HG03558 (cell line): ENCODE measurements around the gene CFAP157.
A peak's percentile ranks its signal among the peaks of the same experiment; 100 is the strongest.

Source experiments
- ATAC-seq: cut with Tn5 transposase; IDR thresholded peaks from one replicate; pipeline ENCODE4 v1.9.1; 2021; ENCODE audit warnings: moderate number of reproducible peaks; ENCODE audit not compliant: unreplicated experiment; ENCODE audit errors: extremely low read depth

The CFAP157 gene

GRCh38 chr9:127714020-127714750 lies 7.4 kb downstream of the CFAP157 start:
- no peak for ATAC-seq

GRCh38 chr9:127714951-127715469 lies 8.2 kb downstream of the CFAP157 start:
- no peak for ATAC-seq

- peak; percentile 71 for ATAC-seq
These were observed 8.9 kb downstream of the CFAP157 start, which contains the start of the genes PTRH1 and TTC16 for GRCh38 chr9:127715470-127716337. TSS of gene PTRH1 (minus strand) at chr9:127715663. CDS start at chr9:127715639, 24 bp downstream. TSS of gene TTC16 (plus strand) at chr9:127716079. CDS start at chr9:127716146, 67 bp downstream.

GRCh38 chr9:127716412-127716811 lies 9.6 kb downstream of the CFAP157 start:
- ATAC-seq: no peak

DNA sequence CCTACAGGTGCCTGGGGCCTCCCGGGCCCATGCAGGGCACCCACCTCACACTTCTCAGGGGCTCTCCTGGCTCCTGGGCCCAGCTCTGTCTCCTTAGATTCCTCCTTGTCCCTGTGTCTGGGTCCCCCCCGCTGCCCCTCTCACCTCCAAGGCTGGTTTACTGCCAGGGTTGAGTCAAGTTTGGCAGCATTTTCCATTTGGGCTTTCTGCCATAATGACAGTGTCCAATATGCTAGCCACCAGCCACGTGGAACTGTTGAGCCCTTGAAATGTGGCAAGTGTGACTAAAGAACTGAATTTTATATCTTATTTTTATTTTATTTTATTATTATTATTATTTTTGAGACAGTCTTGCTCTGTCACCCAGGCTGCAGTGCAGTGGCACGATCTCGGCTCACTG lies 11.0 kb downstream of the CFAP157 start:
- no peak for ATAC-seq

DNA sequence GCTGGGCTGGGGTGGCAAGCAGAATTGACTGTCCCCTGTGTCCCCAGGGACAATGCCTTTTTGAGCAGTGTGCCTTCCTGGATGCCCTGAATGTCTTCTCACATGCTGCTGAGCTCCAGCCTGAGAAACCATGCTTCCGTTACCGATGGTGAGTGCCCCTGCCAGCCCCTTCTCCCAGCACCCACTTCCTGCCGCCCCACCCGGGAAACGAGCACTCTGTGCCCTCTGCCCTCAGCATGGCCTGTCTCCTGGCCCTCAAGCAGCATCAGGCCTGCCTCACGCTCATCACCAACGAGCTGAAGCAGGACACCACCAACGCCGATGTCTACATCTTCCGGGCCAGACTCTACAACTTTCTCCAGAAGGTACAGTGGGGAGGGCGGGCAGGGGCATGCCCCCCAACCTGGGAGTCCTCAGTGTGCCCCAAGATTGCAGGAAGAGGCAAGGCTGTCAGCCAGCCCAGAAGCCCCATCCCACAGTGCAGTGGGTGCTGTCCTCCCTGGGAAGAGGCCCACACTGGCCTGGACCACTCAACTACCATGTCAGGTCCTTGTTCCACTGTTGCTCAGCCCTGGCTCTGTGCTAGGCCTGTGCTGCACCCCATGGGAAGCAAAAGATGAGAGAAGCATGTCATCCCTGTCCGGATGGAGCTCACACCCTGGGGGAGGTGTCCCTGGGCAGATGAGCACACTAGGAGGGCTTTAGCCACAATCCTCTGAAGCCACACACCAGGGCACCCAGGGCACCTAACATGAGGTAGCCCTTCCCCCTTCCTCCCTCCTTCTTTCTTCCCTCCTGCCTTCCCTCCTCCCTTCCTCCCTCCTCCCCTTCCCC lies 13.5 kb downstream of the CFAP157 start:
- no peak for ATAC-seq

DNA sequence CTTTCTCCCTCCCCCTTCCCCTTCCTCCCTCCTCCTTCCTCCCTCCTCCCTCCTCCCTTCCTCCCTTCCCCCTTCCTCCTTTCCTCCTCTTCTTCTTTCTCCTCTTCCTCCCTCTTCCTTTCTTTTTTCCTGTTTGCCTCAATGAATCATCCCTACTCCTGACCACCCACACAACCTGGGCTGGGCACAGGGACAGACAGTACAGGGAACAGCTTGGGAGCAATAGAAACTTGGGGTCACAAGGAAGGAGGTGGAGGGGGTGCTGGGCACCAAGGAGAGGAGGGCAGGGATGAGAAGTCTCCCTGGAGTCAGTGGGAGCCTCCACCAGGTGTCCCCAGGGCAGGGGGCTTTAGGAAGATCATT lies 14.1 kb downstream of the CFAP157 start:
- ATAC-seq: no peak

- ATAC-seq: no peak
These were observed 14.6 kb downstream of the CFAP157 start for GRCh38 chr9:127721391-127721821.

- no peak for ATAC-seq
These were observed 15.4 kb downstream of the CFAP157 start for GRCh38 chr9:127722055-127722745.

DNA sequence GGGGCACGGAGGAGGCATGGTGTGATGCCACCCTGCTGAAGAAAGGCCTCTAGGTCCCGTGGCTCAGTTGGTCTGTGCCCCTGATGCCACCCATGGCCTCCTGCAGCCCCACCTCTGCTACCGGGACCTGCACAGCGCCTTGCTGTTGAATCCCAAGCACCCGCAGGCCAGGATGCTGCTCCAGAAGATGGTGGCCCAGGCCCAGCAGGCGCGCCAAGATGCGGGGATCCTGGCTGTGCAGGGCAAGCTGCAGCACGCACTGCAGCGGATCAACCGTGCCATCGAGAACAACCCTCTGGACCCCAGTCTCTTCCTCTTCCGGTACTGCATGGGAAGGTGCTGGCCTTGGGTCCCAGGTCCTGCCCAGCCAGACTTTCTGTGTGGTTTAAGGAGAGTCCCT lies 16.2 kb downstream of the CFAP157 start:
- no peak for ATAC-seq

DNA sequence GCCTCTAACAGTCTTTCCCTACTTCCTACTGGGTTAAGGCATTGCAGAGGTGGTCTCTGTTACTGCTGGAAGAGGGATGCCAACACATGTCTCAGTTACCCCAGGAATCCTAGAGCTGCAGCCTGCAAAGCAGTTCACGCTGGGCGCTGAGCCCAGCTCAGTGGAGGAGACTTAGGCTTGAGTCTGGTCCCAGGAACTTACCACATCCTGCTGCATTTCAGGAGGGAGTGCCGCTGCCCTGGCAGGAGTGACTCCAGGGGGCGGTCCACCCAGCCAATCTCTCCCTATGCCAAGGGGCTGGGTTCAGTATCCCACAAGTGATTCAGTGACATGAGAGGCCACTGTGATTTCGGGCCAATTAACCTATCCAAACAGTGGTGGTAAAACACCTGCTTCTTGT lies 16.7 kb downstream of the CFAP157 start:
- no peak for ATAC-seq

GRCh38 chr9:127724012-127724411 lies 17.2 kb downstream of the CFAP157 start:
- no peak for ATAC-seq

- ATAC-seq: no peak
These were observed 20.1 kb downstream of the CFAP157 start for GRCh38 chr9:127726871-127727270.

GRCh38 chr9:127728808-127729207 lies 22.0 kb downstream of the CFAP157 start:
- no peak for ATAC-seq

DNA sequence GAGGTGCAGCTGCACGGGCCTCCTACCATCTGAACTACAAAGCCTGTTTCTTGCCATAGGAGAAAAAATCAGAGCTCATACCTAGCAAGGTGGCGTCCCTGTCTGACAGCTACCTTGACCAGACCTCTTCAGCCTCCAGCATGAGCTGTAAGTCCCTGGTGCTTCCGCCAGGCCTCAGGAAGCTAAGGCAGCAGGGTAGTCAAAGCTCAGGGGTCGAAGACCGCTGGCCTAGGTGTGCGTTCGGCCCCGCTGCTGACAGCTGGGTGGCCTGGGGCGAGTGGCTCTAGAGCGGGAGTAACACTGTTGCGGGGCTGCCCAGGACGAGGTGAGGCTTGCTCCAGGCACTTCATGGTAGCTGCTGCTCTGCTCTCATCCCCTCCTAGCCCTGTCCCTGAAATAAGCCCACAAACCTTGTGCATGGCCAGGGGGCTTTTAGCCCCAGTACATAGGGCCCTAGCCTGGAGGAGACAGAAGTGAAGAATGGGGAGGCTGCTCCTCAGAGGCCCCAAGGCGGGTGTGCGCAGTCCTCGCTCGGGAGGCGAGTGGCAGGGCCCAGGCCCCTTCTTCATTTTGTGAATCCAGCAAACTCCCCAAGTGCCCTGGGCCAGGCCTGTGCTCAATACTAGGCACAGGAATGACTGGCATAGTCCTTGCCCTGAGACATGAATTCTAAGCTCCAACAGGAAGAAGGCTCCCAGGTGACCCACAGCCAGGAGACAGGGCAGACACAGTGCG lies 22.9 kb downstream of the CFAP157 start:
- ATAC-seq: no peak

DNA sequence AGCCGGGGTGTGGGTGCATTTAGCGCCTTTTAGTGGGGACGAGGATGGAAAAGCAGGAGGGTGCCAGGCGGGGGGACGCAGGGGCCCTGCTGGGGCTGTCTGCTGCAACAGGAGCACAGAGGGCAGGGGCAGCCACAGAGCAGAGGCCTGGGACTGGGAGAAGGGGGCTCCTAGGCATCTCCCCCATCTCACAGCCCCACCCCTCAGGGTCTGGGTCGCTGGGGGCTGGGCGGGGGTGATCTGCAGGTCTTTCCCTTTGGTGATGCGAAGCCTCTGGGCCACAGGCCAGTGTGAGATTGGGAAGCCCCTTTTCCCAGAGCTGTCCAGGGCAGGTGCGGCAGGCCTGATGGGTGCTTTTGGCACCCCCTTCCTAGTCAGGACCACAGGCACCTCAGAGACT lies 23.5 kb downstream of the CFAP157 start:
- no peak for ATAC-seq

GRCh38 chr9:127730799-127731410 lies 24.1 kb downstream of the CFAP157 start:
- no peak for ATAC-seq

DNA sequence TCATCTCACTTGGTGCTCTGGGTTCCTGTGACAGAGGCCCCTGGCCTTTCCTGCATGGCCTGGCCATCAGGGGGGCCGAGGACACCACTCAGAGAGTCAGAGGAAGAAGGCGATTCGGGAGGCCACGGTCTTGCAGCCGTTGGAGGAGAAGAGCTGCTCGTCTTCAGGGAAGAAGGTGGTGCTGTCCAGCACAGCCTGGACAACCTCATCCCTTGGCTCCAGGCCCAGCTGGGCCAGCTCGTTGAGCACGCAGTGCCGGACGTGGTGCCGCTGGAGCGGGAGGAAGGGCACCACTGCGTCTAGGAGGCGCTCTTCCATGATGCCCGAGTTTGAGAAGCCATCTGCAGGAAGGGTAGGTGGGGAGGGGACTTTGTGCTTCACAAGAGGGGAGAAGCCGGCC lies 25.1 kb downstream of the CFAP157 start:
- ATAC-seq: no peak

- no peak for ATAC-seq
These were observed 25.7 kb downstream of the CFAP157 start for GRCh38 chr9:127732444-127732843.
